ENCODE measurements around the gene FHOD3.

DNA sequence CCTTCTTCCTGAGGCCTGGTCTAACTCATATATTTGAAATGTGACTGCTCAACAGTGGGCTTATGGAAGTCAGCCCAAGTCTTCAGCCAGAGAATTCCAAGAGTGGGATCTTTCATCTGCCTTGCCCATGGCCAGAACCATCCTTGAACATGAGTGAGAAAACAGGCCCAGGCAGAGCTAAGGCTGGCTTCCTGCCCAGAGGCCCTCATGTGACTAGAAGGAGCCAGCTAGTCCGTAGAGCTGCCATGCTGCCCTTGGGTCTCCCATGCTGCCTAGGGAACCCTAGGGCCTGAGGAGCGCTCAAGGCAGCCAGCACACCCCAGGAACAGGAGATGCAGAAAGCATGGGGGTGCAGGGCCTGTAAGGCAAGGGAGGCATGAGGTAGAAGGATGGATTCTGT is 203.6 kb downstream of the FHOD3 start:
- TF ChIP-seq POLR2AphosphoS5 (IDR thresholded peaks at IDR 0.05; ENCODE audit: low read depth, low read length) (no peak), TAF1 (IDR thresholded peaks at IDR 0.05; ENCODE audit: borderline replicate concordance, low read depth, low read length) (no peak)

Data from GM12892 (cell line).